Upper lobe of right lung (tissue), 1 donor: ENCODE results near the gene FHIT. TPM values are rescaled to one million over a fixed set of nuclear protein-coding genes. Genes with fewer than 3 reads are reported as not detected.

Source experiments
- ATAC-seq: fragments of 200-7000 bp; cut with Tn5 transposase; one replicate; pipeline ENCODE4 v1.9.1; 2020; ENCODE audit warnings: mild to moderate bottlenecking, moderate library complexity
- DNase-seq: peaks from one replicate; pipeline ENCODE4 v3.0.0-alpha.2; 2020
- H3K27ac ChIP-seq: fragments of 200-600 bp; one replicate; pipeline ENCODE4 v1.8.0; 2022
- H3K27me3 ChIP-seq: fragments of 200-600 bp; one replicate; pipeline ENCODE4 v1.8.0; 2022; ENCODE audit warnings: mild to moderate bottlenecking
- H3K36me3 ChIP-seq: fragments of 200-600 bp; one replicate; pipeline ENCODE4 v1.8.0; 2022
- H3K4me1 ChIP-seq: fragments of 200-600 bp; one replicate; pipeline ENCODE4 v1.8.0; 2022
- H3K4me3 ChIP-seq: fragments of 200-600 bp; one replicate; pipeline ENCODE4 v1.8.0; 2022; ENCODE audit warnings: mild to moderate bottlenecking
- H3K9me3 ChIP-seq: fragments of 200-600 bp; one replicate; pipeline ENCODE4 v1.8.0; 2022
- CTCF ChIP-seq: fragments of 200-600 bp; IDR thresholded peaks from one replicate; pipeline ENCODE4 v1.8.0; 2022; ENCODE audit warnings: antibody characterized with exemption
- intact Hi-C: fragments of 100-400 bp; cut with DNase I; formaldehyde crosslinking; loops from one replicate; pipeline ENCODE4 v1.11.0; 2022
- total RNA-seq: library from RNA; stranded (reverse); fragmentation: NEBNext Ultra II Directional; extraction: Animal tissue kit (Norgen Biotek cat#: 25700); gene quantifications from one replicate; pipeline ENCODE4 v1.2.1, GENCODE V29; 2021
- donor health status: DM: no; HTN: yes; CAD: no; lungs with severe emphysema.

FHIT gene
- total RNA-seq, 1 donor from 2014 or later: 9.6 TPM

- intact Hi-C loops: no loop called here
- Histone ChIP-seq H3K27me3 (no peaks in the 10 kb centered on the region), H3K4me1 (no peaks in the 10 kb centered on the region), H3K27ac (no peak overlapping the region), H3K36me3 (no peaks in the 10 kb centered on the region), H3K4me3 (no peak overlapping the region), H3K9me3 (no peaks in the 10 kb centered on the region)
- no peak for ATAC-seq
- TF ChIP-seq CTCF: no peak
- DNase-seq: no peak
Measured at GRCh38 chr3:60289341-60290121, 961.7 kb downstream of the FHIT start.

- H3K27me3 ChIP-seq: no peaks in the 10 kb centered on the region
- H3K4me3 ChIP-seq: no peak overlapping the region
- H3K4me1 ChIP-seq: no peaks in the 10 kb centered on the region
- TF ChIP-seq CTCF: no peak
- no peak overlapping the region for H3K27ac ChIP-seq
- no peaks in the 10 kb centered on the region for H3K36me3 ChIP-seq
- DNase-seq: no peak
- intact Hi-C loops: no loop called here
- no peaks in the 10 kb centered on the region for H3K9me3 ChIP-seq
- no peak for ATAC-seq
Measured at GRCh38 chr3:60282866-60283265, 968.4 kb downstream of the FHIT start.

- Histone ChIP-seq H3K36me3 (no peaks in the 10 kb centered on the region), H3K4me1 (no peaks in the 10 kb centered on the region), H3K4me3 (no peak overlapping the region), H3K9me3 (no peaks in the 10 kb centered on the region), H3K27me3 (no peaks in the 10 kb centered on the region), H3K27ac (no peak overlapping the region)
- ATAC-seq (no peak), DNase-seq (no peak)
- intact Hi-C loops: no loop called here
- TF ChIP-seq CTCF: no peak
Measured at GRCh38 chr3:60281970-60282369, 969.3 kb downstream of the FHIT start.

GRCh38 chr3:60277361-60277800, 973.9 kb downstream of the FHIT start:
- H3K4me1 ChIP-seq: no peaks in the 10 kb centered on the region
- no peak overlapping the region for H3K4me3 ChIP-seq
- no peaks in the 10 kb centered on the region for H3K9me3 ChIP-seq
- no peak for DNase-seq
- no peak for ATAC-seq
- intact Hi-C loops: no loop called here
- H3K36me3 ChIP-seq: no peaks in the 10 kb centered on the region
- no peak for TF ChIP-seq CTCF
- H3K27ac ChIP-seq: no peak overlapping the region
- H3K27me3 ChIP-seq: no peaks in the 10 kb centered on the region

GRCh38 chr3:60276615-60277014, 974.6 kb downstream of the FHIT start:
- no peak for TF ChIP-seq CTCF
- intact Hi-C loops: no loop called here
- no peak overlapping the region for H3K27ac ChIP-seq
- H3K9me3 ChIP-seq: no peaks in the 10 kb centered on the region
- no peak for DNase-seq
- no peaks in the 10 kb centered on the region for H3K27me3 ChIP-seq
- no peaks in the 10 kb centered on the region for H3K36me3 ChIP-seq
- H3K4me1 ChIP-seq: no peaks in the 10 kb centered on the region
- no peak for ATAC-seq
- no peak overlapping the region for H3K4me3 ChIP-seq

GRCh38 chr3:60274646-60275045, 976.6 kb downstream of the FHIT start:
- no peak for DNase-seq
- Histone ChIP-seq H3K27ac (no peak overlapping the region), H3K27me3 (no peaks in the 10 kb centered on the region), H3K9me3 (no peaks in the 10 kb centered on the region), H3K36me3 (no peaks in the 10 kb centered on the region), H3K4me3 (no peak overlapping the region), H3K4me1 (no peaks in the 10 kb centered on the region)
- intact Hi-C loops: no loop called here
- ATAC-seq: no peak
- no peak for TF ChIP-seq CTCF
